GM18867 (cell line): ENCODE data around the gene LRRC41.
A peak's percentile ranks its signal among the peaks of the same experiment; 100 is the strongest.
"Not testable (repeated sequence)": the region's sequence is repeated elsewhere in the genome, so short reads cannot be mapped to it uniquely, and the experiment has no call there.

Experiments used
- ATAC-seq: cut with Tn5 transposase; IDR thresholded peaks from one replicate; pipeline ENCODE4 v1.9.1; 2021; ENCODE audit warnings: mild to moderate bottlenecking, moderate library complexity; ENCODE audit not compliant: unreplicated experiment

LRRC41 gene

GRCh38 chr1:46303038-46303871 is at the start of gene LRRC41, which contains the start of gene UQCRH:
Gene LRRC41 (minus strand): TSS chr1:46303616. CDS start chr1:46303322, 294 bp downstream.
Gene UQCRH (plus strand): TSS chr1:46303698. CDS start chr1:46303767, 69 bp downstream.
- ATAC-seq, result peak; percentile 73

- ATAC-seq, result no peak
Measured at GRCh38 chr1:46352363-46352762, 48.9 kb upstream of the LRRC41 start.

GRCh38 chr1:46345281-46345680 is 41.9 kb upstream of the LRRC41 start:
- no peak for ATAC-seq

GRCh38 chr1:46344481-46344880 is 41.1 kb upstream of the LRRC41 start:
- no peak for ATAC-seq

- no peak for ATAC-seq
Measured at GRCh38 chr1:46343705-46344104, 40.3 kb upstream of the LRRC41 start.

GRCh38 chr1:46343351-46343695 is 39.9 kb upstream of the LRRC41 start:
- ATAC-seq, result no peak

GRCh38 chr1:46342677-46343350 is 39.4 kb upstream of the LRRC41 start:
- ATAC-seq, result no peak

- no peak for ATAC-seq
Measured at GRCh38 chr1:46342084-46342656, 38.8 kb upstream of the LRRC41 start.

GRCh38 chr1:46341222-46342083 is 38.0 kb upstream of the LRRC41 start:
- ATAC-seq, result no peak

GRCh38 chr1:46340404-46341221 is 37.2 kb upstream of the LRRC41 start, which contains the start of gene NSUN4:
Gene NSUN4 (plus strand): TSS chr1:46340807. CDS start chr1:46340827, 20 bp downstream.
- ATAC-seq, result peak; percentile 66

- ATAC-seq, result not testable (repeated sequence)
Measured at GRCh38 chr1:46337409-46337808, 34.0 kb upstream of the LRRC41 start.

GRCh38 chr1:46335081-46335480 is 31.7 kb upstream of the LRRC41 start:
- ATAC-seq, result no peak

GRCh38 chr1:46334030-46334384 is 30.6 kb upstream of the LRRC41 start:
- ATAC-seq, result no peak

- ATAC-seq, result peak; percentile 56
Measured at GRCh38 chr1:46333300-46334029, 30.0 kb upstream of the LRRC41 start.

GRCh38 chr1:46331786-46332540 is 28.5 kb upstream of the LRRC41 start:
- not testable (repeated sequence) for ATAC-seq

GRCh38 chr1:46330381-46330780 is 27.0 kb upstream of the LRRC41 start:
- ATAC-seq, result not testable (repeated sequence)

- ATAC-seq, result not testable (repeated sequence)
Measured at GRCh38 chr1:46329807-46330206, 26.4 kb upstream of the LRRC41 start.

GRCh38 chr1:46328182-46328581 is 24.8 kb upstream of the LRRC41 start:
- ATAC-seq, result not testable (repeated sequence)
